Smooth muscle cell (in vitro differentiated cells): ENCODE results near the gene ZSCAN22. TPM values are rescaled to one million over a fixed set of nuclear protein-coding genes. Genes with fewer than 3 reads are reported as not detected.

Experiments
- DNase-seq: peaks from one replicate; lab custom pipeline; 2025; ENCODE audit not compliant: unreplicated experiment; lab: John Stamatoyannopoulos, UW
- H2AFZ ChIP-seq: fragments of 200-600 bp; sonication (generic); 2 replicates; pipeline ENCODE4 v1.6.0; 2016; ENCODE audit warnings: antibody characterized with exemption, low read depth, mild to moderate bottlenecking
- H3F3A ChIP-seq: fragments of 200-600 bp; sonication (generic); 2 replicates; pipeline ENCODE4 v1.6.0; 2017; ENCODE audit warnings: antibody characterized with exemption, low read depth
- H3K27ac ChIP-seq: fragments of 200-600 bp; sonication (generic); 2 replicates; pipeline ENCODE4 v1.5.1; 2016; ENCODE audit warnings: low read depth, mild to moderate bottlenecking
- H3K27me3 ChIP-seq: fragments of 200-600 bp; sonication (generic); 2 replicates; pipeline ENCODE4 v1.6.1; 2016; ENCODE audit warnings: low read depth, mild to moderate bottlenecking
- H3K36me3 ChIP-seq: fragments of 200-600 bp; sonication (generic); 2 replicates; pipeline ENCODE4 v1.5.1; 2016; ENCODE audit warnings: low read depth
- H3K4me1 ChIP-seq: fragments of 200-600 bp; sonication (generic); 2 replicates; pipeline ENCODE4 v1.5.1; 2016; ENCODE audit warnings: low read depth
- H3K4me2 ChIP-seq: fragments of 200-600 bp; sonication (generic); 2 replicates; pipeline ENCODE4 v1.6.0; 2016; ENCODE audit warnings: mild to moderate bottlenecking
- H3K4me3 ChIP-seq: fragments of 200-600 bp; sonication (generic); 2 replicates; pipeline ENCODE4 v1.5.1; 2016; ENCODE audit warnings: mild to moderate bottlenecking
- H3K79me2 ChIP-seq: fragments of 200-600 bp; sonication (generic); 2 replicates; pipeline ENCODE4 v1.6.0; 2016; ENCODE audit warnings: low read depth, mild to moderate bottlenecking
- H3K9ac ChIP-seq: fragments of 200-600 bp; sonication (generic); 2 replicates; pipeline ENCODE4 v1.6.0; 2016; ENCODE audit warnings: low read depth
- H3K9me3 ChIP-seq: fragments of 200-600 bp; sonication (generic); replicated peaks from 2 replicates; pipeline ENCODE4 v1.5.1; 2016; ENCODE audit warnings: low read depth
- H4K20me1 ChIP-seq: fragments of 200-600 bp; sonication (generic); 2 replicates; pipeline ENCODE4 v1.6.0; 2016; ENCODE audit warnings: low read depth
- WGBS: methylation state at CpG from one replicate; pipeline ENCODE4 v1.1.7; 2016; ENCODE audit warnings: low lambda C conversion rate; 5-methylcytosine and 5-hydroxymethylcytosine counted together
- polyA plus RNA-seq: library from polyadenylated mRNA; unstranded; fragments of >200 nt; fragmentation: Nextera tagmentation; extraction: Ambion mirVana; gene quantifications from 2 replicates; pipeline ENCODE4 v1.2.1, GENCODE V29; 2016
- total RNA-seq: library from RNA; depleted of rRNA; stranded (reverse); fragments of >200 nt; gene quantifications from 2 replicates; pipeline ENCODE4 v1.2.3, GENCODE V29; 2014
- TF ChIP-seq, protein P1 (sequence below): fragments of 200-600 bp; sonication (generic); IDR thresholded peaks from 2 replicates; pipeline ENCODE4 v1.5.1; 2017; ENCODE audit warnings: borderline replicate concordance, mild to moderate bottlenecking, antibody characterized with exemption; ENCODE audit not compliant: insufficient read depth, poor library complexity, severe bottlenecking

Gene ZSCAN22
- total and polyA plus RNA-seq, 2 experiments from 2014 or later: 1.7 to 2.4 TPM

DNA sequence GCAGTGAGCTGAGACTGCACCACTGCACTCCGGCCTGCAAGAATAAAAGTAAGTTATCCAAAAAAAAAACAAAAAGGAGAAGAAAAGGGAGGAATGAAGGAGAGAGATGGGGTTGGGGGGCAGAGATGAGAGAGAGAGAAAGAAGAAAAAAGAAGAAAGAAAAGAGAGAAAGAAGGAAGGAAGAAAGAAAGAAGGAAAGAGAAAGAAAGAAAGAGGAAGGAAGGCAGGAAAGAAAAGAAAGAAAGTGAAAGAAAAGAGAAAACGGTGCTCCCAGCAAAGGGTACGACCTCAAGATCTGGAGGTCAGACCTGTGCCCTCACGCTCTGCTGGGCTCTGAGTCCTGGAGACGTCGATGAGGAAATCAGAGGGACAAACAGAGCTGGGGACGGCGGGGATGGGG, 22.8 kb downstream of the ZSCAN22 start:
- H3K9ac ChIP-seq: no peak overlapping the region
- no peak for DNase-seq
- TF ChIP-seq, protein P1, sequence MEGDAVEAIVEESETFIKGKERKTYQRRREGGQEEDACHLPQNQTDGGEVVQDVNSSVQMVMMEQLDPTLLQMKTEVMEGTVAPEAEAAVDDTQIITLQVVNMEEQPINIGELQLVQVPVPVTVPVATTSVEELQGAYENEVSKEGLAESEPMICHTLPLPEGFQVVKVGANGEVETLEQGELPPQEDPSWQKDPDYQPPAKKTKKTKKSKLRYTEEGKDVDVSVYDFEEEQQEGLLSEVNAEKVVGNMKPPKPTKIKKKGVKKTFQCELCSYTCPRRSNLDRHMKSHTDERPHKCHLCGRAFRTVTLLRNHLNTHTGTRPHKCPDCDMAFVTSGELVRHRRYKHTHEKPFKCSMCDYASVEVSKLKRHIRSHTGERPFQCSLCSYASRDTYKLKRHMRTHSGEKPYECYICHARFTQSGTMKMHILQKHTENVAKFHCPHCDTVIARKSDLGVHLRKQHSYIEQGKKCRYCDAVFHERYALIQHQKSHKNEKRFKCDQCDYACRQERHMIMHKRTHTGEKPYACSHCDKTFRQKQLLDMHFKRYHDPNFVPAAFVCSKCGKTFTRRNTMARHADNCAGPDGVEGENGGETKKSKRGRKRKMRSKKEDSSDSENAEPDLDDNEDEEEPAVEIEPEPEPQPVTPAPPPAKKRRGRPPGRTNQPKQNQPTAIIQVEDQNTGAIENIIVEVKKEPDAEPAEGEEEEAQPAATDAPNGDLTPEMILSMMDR: no peak
- H3K27ac ChIP-seq: no peak overlapping the region
- no peak overlapping the region for H3K4me3 ChIP-seq
- no peak overlapping the region for H2AFZ ChIP-seq
- WGBS: 94% methylated on average over 8 of the region's 8 CpGs
- H3K4me2 ChIP-seq: no peak overlapping the region
- no peaks in the 10 kb centered on the region for H3F3A ChIP-seq
- H4K20me1 ChIP-seq: peaks cover 7% of the 10 kb centered on the region
- peaks cover 48% of the 10 kb centered on the region for H3K79me2 ChIP-seq
- H3K4me1 ChIP-seq: peaks cover 8% of the 10 kb centered on the region
- H3K27me3 ChIP-seq: no peaks in the 10 kb centered on the region
- no peaks in the 10 kb centered on the region for H3K9me3 ChIP-seq
- H3K36me3 ChIP-seq: no peaks in the 10 kb centered on the region

DNA sequence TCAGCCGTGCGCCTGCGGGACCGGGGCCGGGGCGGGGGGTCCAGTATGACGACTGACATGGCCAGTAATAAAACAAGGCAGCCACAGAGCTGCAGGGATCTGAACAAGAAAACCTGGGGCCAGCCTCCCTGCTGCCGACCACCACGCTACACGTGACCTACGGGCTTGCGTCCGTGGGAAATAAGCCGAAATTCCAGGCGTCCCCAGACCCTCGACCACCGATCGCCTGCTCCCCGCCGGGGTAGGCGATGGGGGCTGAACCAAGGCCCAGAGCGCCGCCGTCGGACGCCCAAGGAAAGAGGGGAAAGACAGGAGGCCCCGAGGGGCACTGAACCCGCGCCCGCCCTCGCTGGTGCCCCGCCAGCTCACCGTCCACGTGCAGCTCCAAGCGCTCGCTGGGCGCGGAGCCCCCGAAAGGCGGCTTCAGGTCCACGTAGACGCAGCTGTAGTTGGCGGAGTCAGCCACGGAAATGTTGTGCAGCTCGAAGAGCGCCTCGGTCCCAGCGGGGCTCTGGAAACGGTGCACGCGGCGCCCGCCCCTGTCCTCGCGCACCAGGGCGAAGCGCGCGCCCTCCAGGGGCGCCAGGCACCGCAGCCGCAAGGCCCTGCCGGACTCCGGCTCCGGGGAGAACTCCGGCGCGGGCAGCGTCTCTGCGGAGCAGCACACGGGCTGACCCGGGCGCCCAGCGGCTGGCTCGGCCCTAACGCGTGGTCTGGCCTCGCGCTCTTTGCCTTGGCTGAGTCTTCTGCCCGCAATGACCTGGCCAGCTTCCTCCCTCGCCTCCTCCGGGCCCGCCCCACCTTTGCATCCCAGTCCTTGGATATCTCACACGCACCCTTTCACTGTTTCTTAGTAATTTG, 23.4 kb downstream of the ZSCAN22 start:
- peaks cover 43% of the 10 kb centered on the region for H3K79me2 ChIP-seq

DNA sequence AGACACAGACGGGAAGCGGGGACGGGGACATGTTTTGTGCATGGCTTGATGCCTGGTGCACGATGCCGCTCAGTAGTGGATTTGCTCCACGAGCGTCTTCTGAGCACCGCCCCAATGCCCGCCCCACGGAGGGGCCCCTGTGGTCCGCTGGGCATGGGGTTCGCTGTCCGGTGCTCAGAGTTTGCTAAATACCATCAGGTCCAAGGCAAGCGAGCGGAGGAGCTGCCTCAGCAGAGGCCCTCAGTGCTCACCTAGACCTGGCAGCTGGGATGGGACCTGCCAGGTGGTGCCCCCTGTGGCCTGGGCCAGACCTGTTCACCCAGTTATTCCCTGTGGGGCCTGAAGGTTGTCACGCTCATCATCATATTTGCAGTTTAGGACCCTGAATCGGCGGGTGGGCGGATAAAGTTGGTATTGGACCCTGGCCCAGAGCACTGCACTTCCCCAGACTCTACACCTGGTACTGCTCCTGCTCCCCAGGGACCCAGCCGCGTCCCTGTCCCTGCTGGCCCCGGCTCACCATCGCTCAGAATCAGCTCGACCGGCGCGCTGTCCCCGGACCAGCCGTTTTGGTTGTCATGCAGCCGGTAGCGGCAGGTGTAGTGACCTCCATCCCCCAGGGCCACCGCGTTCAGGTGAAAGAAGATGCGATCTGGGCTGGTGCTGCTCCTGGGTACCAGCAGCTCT, 24.2 kb downstream of the ZSCAN22 start:
- Histone ChIP-seq H3K79me2 (peaks cover 36% of the 10 kb centered on the region), H3K4me3 (no peak overlapping the region), H3K9ac (no peak overlapping the region), H3K4me2 (no peak overlapping the region), H4K20me1 (peaks cover 2% of the 10 kb centered on the region), H3K27ac (no peak overlapping the region), H3K9me3 (no peaks in the 10 kb centered on the region), H3K36me3 (no peaks in the 10 kb centered on the region), H2AFZ (no peak overlapping the region), H3F3A (no peaks in the 10 kb centered on the region), H3K4me1 (peaks cover 8% of the 10 kb centered on the region), H3K27me3 (no peaks in the 10 kb centered on the region)
- TF ChIP-seq, protein P1: no peak
- WGBS: 95% methylated on average over 34 of the region's 34 CpGs
- DNase-seq: no peak

More for the DNA sequence above, 23.4 kb downstream of the ZSCAN22 start:
- DNase-seq: no peak
- Histone ChIP-seq H3K27ac (no peak overlapping the region), H4K20me1 (peaks cover 7% of the 10 kb centered on the region), H3K27me3 (no peaks in the 10 kb centered on the region), H3K4me2 (no peak overlapping the region), H2AFZ (no peak overlapping the region), H3K9ac (no peak overlapping the region), H3K4me1 (peaks cover 8% of the 10 kb centered on the region), H3K36me3 (no peaks in the 10 kb centered on the region), H3K4me3 (no peak overlapping the region), H3F3A (no peaks in the 10 kb centered on the region), H3K9me3 (no peaks in the 10 kb centered on the region)
- WGBS: 97% methylated on average over 60 of the region's 84 CpGs
- TF ChIP-seq, protein P1: no peak
